Epithelial cell of esophagus (primary cell): ENCODE measurements around the gene FRMD7.

Experiments used
- DNase-seq: peaks from one replicate; pipeline ENCODE4 v3.0.0; 2010; ENCODE audit warnings: low read depth
- H3K4me3 ChIP-seq: 2 replicates; pipeline ENCODE4 v1.5.1; 2011; ENCODE audit warnings: mild to moderate bottlenecking, low read length, control low read depth
- CTCF ChIP-seq: IDR thresholded peaks from 2 replicates; pipeline ENCODE4 v1.5.1; 2011; ENCODE audit warnings: low read depth, mild to moderate bottlenecking, low read length, control low read depth, inconsistent platforms; ENCODE audit not compliant: insufficient read depth; ENCODE audit errors: missing control alignments

FRMD7 gene

DNA sequence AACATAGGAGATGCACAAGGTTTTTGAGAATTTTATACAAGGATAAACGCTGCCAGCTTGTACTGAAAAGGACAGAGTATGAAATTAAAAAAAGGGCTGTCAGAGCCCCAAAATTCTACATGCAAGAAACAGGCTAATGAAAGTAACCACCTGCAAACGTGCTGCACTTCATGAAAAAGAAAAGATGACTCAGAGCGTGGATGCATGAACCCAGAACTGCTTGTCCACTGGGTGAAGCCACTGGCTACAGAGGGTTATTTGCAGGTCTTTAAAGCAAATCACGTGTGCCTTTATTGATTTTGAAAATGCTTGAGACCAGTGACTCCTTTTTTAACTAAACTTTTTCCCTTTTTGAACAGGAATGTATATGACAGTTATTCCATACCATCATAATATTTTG is 25.3 kb upstream of the FRMD7 start:
- TF ChIP-seq CTCF: no peak
- H3K4me3 ChIP-seq: no peak overlapping the region
- DNase-seq: no peak

- H3K4me3 ChIP-seq: no peak overlapping the region
- peak; percentile 0 for DNase-seq
- no peak for TF ChIP-seq CTCF
These were observed 18.6 kb upstream of the FRMD7 start for GRCh38 chrX:132146456-132146855.

DNA sequence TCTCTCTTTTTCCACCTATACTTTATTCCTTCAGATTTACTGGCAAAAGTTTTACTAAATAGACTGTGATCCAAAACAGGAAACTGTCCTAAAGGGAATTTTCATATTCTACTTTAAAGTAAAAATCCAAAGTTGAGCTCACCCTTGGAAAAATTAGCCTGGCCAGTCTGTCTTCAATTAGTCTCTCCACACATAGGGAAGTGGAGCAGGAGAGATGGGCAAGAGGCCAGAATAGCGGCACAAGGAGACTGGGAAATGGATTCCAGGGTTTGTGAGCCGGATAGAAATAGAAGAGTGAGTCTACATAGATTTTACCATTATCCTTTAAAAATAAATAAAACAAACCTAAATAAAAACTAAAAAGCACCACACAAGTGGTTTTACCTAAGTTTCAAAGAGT is 16.2 kb upstream of the FRMD7 start:
- no peak for TF ChIP-seq CTCF
- no peak overlapping the region for H3K4me3 ChIP-seq
- no peak for DNase-seq

DNA sequence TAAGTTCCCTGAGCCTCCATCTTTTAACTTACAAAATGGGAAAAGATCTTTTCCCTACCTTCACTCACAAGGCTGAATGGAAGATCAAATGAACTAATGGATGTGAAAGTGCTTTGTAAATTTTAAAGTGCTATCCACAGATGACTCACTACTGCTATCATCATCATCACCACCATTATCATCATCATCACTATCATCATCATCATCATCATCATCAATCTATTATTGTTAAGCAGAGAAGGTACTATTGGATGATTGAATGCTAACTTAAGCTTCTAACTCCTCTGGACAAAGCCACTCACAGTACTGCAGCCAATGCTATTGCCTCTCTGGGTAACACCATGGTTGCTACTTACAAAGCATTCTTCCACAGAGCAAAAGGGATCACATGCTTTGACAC is 1.9 kb downstream of the FRMD7 start:
- TF ChIP-seq CTCF: no peak
- DNase-seq: no peak

DNA sequence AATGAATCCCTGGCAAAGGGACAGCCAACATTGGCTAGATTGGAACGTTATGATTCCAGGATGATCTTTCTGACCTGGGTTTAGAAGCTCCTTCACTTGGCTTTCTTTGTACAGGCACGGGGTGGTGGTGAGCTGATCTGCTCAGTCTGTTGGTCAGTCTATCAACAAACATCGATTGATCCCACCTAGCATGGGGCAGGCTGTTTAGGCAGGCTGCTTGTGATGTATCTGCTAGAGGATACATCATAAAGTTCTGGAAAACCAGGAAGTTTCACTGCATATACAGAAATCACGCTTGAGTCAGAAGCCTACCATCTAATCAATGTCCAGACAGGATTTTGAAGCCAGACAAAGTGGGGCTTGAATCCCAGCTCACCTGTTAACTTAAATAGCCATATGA is 6.9 kb downstream of the FRMD7 start:
- no peak for DNase-seq

More for the DNA sequence above, 1.9 kb downstream of the FRMD7 start:
- H3K4me3 ChIP-seq: no peak overlapping the region

DNA sequence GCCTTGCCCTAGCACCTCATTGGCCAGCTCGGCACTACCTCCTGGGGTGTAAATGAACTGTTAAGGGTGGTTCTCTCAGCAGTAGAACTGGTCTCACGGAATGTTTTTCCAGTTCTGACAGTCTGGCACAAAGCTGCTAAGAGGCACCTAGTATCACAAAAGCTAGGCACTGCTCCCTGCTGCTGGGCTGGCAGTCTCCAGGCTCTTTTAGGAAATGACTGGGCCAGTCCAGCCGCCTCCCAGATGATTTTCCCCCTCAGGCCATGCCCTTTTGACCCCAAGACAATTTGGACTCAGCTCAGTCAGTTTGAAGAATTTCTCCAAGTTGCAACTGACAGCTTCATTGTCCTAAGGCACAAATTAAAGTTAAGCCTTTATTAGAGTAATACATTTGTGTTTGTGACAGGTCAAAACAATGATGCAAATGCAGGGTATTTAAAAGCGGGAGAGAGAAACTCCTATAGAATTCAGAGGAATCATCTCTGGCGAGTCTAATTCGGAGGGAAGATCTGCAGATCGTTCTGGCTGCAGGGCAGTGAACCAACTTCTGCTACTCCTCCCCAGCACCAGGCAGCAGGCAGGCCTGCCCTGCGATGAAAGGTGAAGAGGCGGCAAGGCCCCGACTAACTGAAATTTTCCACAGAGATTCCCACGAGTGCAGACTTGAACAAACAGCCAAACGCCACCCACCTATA is 7.9 kb downstream of the FRMD7 start:
- no peak for TF ChIP-seq CTCF
- no peak overlapping the region for H3K4me3 ChIP-seq
- DNase-seq: peak; percentile 55

More for the DNA sequence above, 6.9 kb downstream of the FRMD7 start:
- no peak overlapping the region for H3K4me3 ChIP-seq
- TF ChIP-seq CTCF: no peak

- no peak for TF ChIP-seq CTCF
- no peak for DNase-seq
- H3K4me3 ChIP-seq: no peak overlapping the region
These were observed 8.5 kb downstream of the FRMD7 start for GRCh38 chrX:132119283-132119682.
